IPS-NIHi7 (cell line): ENCODE data around the gene FOXA2.

Experiments used
- DNase-seq: peaks from one replicate; pipeline ENCODE4 v3.0.0; 2012; ENCODE audit warnings: mixed read lengths; ENCODE audit errors: extremely low spot score

The FOXA2 gene

GRCh38 chr20:22536956-22537756 is 47.2 kb downstream of the FOXA2 start:
- DNase-seq: no peak

GRCh38 chr20:22536141-22536828 is 48.1 kb downstream of the FOXA2 start:
- no peak for DNase-seq

GRCh38 chr20:22535483-22535882 is 48.9 kb downstream of the FOXA2 start:
- DNase-seq: no peak

- no peak for DNase-seq
These were observed 50.3 kb downstream of the FOXA2 start for GRCh38 chr20:22533823-22534751.

GRCh38 chr20:22532598-22532997 is 51.8 kb downstream of the FOXA2 start:
- DNase-seq: no peak

- DNase-seq: no peak
These were observed 52.6 kb downstream of the FOXA2 start for GRCh38 chr20:22531756-22532155.

- DNase-seq: no peak
These were observed 53.2 kb downstream of the FOXA2 start for GRCh38 chr20:22531056-22531615.
